KBM-7 (cell line): ENCODE results near the gene UBC.

Experiments
- DNase-seq: peaks from one replicate; pipeline ENCODE4 v3.0.0-alpha.2; 2015
- in situ Hi-C: fragments of 300-500 bp; cut with MboI; formaldehyde crosslinking; loops from 2 replicates; pipeline ENCODE4 v1.14.3; 2020; ENCODE audit warnings: low sequenced_read_pairs, low pct_unique_long_range_greater_than_20kb, mixed read lengths

UBC gene

DNA sequence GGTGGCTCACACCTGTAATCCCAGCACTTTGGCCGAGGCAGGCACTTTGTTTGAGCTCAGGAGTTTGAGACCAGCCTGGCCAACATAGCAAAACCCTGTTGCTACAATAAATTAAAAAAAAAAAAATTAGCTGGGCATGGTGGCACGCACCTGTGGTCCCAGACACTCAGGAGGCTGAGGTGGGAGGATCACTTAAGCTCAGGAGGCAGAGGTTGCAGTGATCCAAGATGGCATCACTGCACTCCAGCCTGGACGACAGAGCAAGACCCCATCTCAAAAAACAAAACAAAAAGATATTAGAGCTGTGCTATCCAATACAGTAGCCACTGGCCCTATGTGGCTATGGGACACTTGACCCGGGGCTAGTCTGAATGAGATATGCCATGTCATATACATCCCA is 43.9 kb downstream of the UBC start:
- in situ Hi-C loops: no loop called here
- DNase-seq: no peak

DNA sequence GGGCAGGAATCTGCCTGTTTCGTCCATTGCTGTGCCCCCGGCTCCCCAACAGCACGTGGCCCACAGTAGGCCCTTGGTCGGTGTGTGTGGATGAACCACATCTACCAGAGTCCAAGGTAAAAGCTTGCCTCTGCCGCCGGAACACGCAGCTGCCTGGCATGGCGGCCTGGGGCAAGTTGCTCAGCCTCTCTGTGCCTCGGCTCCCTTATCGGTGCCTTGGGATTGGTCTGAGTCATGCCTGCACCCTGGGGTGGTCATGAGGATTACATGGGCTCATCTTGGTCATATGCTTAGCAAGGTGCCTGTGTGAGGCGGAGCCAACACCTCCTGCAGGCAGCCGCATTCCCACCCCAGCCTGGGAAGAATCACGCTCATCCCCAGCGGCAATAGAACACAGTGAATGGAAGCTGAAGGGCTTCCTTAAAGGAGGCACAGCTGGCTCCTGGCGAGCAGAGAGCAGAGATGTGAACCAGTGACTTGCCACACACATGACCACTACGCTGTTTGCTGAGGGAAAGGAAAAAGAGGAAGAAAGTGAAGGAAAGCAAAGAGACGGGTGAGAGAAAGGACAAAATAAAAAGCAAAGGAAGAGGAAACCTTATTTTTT is 45.3 kb downstream of the UBC start:
- in situ Hi-C loops: no loop called here
- peak; percentile 96 for DNase-seq

DNA sequence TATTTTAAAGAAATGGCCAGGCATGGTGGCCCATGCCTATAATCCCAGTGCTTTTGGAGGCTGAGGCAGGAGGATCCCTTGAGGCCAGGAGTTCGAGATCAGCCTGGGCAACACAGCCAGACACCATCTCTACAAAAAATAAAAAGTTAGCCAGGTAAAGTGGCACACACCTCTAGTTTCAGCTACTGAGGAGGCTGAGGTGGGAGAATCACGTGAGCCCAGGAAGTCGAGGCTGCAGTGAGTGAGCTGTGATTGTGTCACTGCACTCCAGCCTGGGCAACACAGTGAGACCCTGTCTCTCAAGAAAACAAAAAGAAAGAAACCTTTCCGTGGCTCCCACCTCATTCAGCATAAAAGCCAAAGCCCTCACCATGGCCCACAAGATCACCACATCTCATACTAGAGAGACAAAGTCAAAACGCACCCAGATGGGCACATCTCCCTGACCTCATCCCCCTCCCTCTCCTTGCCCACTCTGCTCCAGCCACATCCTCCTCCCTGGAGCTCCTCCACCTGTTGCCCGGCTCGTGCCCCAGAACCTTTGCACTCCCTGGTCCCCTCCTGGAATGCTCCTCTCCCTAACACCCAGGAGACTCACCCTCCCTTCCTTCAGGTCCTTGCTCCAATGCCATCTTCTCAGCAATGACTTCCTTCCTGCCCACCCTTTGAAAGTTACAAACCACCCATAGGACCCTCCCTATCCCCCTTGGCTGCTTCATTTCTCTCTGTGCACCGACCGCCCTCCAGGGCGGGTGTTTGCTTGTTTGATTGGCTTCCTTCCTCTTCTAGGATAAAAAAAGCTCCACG is 46.0 kb downstream of the UBC start:
- DNase-seq: no peak
- in situ Hi-C loops: no loop called here

DNA sequence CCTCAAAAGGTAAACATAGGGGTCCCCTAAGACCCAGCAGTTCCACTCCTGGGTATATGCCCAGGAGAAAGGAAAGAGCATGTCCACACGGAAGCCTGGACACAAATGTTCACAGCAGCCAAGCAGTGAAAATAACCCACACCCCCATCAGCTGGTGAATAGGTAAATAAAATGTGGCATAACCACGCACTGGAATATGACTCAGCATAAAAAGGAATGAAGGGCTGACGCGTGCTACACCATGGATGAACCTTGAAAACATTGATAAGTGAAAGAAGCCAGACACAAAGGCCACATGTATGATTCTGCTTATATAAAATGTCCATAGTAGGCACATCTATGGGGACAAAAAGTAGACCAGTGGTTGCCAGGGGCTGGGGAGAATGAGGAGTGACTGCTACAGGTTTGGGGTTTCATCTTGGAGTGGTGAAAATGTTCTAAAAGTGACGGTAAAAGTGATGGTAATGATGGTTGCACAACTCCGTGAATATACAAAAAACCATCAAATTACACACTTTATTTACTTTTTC is 47.0 kb downstream of the UBC start:
- in situ Hi-C loops: no loop called here
- DNase-seq: peak; percentile 42

DNA sequence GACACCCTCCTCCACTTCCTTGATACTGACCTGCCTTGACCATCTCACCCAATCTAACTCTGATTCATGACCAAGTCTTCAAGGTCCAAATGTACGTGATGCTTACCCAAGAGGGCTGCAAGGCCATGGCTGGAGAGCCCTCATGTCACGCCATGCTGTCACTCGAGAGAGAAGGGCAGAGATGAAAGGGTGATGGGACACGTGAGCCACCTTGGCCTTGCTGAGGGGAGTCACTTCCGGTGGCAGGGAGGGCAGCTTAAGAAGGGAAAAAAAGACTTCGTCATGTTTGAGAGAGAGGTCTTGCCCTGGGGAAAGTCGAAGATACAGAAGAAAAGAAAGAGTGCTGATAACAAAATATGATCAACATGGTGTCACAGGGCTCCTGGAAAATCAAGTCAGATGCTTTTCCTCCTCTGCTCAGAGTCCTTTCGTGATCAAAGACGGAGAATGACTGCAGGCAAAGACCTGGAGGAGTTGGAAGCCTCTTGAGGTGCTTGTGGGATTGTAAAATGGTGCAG is 47.5 kb downstream of the UBC start:
- peak; percentile 42 for DNase-seq
- in situ Hi-C loops: no loop called here

DNA sequence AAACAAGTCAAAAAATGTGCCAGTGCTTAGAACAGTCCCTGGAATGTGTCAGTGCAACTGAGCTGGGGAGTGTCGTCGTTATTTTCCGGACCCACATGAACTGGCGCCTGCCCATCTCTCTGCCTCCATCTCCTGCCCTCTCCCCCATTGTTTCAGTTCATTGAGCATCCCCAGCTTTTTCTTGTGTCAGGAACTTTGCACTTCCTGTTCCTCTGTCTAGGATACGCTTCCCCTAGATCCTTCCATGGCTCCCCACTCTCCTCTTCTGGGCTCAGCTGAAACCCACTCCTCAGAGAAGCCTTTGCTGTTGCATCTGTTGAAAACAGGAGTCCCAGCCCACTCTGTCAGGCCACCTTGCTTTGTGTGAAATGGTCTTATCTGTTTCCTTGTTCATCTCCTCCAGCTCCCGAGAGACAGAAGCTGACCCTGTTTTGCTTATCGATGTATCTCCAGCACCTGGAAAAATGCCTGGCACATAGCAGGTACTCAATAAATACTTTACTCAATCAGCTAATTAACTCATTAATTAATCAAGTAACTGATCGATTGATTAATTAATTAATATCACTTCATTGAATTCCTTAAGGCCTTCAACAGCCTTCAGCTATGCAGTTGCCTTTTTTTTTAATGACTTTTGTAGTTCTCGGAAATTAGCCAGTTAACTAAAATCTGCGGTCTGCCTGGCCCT is 48.1 kb downstream of the UBC start:
- in situ Hi-C loops: no loop called here
- DNase-seq: no peak

DNA sequence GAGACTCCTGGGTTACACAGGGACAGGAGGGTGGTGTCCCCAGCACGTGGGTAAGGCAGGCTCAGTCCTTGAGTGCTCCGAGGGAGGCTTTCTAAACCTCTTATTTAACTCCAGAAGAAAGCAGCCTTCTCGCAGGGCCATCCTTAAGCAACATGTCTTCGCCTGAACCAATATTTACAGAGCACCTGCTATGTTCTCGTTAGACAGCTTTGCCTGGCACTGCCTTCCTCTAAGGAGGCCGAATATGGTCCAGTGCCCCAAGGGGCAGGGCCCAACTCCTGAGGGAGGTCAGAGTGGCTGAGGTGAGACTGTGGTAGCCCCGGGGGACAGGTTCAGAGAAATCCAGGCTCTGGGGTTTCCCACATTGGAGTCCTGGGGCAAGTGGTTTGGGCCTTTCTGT is 48.7 kb downstream of the UBC start:
- in situ Hi-C loops: no loop called here
- DNase-seq: no peak

DNA sequence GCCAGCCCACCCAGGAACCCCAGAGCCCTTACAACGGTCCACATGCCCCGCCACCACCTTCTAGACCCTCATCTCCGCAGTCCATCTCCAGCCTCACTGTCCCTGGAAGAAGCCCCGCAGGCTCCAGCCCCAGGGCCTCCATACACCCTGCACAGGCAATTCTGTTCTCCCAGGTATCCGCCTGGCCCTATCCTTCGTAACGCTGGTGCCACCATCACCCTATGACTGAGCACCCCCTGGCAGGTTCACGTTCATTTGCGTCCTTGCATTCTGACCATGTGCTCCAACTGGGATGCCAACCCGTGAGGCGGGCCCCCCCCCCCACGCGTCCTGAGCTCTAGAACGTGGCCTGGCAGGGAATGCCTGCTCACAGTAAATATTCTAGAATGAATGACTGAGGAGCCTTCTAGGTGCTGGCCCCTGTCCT is 50.1 kb downstream of the UBC start:
- in situ Hi-C loops: no loop called here

DNA sequence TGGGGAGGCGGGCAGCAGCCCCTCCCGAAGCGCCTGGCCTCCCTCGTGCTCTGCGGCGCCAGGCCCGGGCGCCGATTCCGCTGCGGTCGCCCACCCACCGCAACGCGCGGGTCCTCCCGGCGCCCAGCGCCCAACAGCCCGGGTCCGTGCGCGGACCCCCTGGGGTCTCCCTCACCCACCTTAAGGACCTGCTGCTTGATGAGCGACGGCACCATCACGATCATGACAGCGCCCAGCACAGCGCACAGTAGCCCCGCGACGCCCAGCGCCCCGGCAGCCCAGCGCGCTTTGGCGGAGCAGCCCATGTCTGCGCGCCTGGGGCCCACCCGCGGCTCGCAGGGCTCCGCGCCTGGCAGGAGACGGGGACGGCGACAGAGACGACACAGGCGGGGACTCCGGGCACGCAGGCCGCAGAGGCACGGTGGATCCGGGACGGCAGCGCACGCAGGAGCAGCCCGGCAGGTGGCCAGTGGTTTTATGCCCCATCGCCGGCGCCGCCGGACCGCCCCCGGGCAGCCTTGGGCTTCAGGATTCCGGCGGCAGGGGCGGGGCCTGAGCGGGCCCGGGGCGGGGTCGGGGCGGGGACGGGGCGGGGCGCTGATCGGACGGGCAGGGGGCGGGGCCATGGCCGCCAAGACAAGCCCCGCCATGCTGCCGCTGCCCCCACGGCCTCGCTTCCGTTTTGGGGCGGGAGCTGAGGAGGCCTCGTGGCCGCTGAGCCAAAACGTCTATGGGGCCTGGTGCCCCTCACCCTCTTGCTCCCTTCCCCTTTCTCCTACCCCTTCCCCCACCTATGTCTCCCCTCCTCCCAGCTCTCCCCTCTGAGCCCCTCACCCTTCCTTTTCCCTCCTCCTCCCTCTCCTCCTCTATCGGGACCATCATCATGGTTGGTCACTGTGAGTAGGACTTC is 50.8 kb downstream of the UBC start, which contains the start of gene SCARB1:
SCARB1 (minus strand) TSS at position 449 of the 910 bp plus-strand sequence; CDS start at position 305, 144 bp downstream.
- in situ Hi-C loops: no loop called here
- peak; percentile 84 for DNase-seq

More for the DNA sequence above, 50.1 kb downstream of the UBC start:
- DNase-seq: no peak

DNA sequence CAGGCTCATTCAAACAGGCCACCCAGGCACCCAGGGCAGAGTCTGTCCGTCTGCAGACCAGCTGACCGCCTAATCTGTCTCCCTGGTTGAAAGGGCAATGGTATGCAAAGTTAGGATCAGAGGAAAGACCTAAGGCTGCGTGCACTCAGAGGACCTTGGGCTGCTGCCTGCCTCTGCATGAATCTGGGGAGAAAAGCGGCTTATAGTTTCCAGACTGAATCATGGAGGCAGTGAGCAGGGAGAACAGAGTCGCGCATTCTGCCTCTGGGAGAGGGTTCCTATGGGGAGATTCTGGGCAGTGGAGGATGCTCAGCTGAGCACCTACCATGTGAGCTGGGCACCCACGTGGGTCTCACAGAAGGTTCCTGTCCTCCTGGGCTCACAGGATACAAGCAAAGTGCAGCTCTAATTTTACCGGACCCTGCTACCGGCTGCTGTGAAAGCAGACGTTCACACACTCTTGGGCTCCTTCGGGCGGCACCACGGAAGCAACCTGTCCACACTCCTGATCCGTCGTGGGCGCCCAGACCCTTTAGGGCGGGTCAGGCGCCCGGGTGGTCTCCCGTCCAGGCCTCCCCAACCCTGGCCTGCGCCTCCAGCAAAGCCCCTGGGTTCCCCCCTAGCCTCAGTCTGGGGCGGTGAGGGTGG is 51.6 kb downstream of the UBC start:
- in situ Hi-C loops: no loop called here
- DNase-seq: peak; percentile 41

DNA sequence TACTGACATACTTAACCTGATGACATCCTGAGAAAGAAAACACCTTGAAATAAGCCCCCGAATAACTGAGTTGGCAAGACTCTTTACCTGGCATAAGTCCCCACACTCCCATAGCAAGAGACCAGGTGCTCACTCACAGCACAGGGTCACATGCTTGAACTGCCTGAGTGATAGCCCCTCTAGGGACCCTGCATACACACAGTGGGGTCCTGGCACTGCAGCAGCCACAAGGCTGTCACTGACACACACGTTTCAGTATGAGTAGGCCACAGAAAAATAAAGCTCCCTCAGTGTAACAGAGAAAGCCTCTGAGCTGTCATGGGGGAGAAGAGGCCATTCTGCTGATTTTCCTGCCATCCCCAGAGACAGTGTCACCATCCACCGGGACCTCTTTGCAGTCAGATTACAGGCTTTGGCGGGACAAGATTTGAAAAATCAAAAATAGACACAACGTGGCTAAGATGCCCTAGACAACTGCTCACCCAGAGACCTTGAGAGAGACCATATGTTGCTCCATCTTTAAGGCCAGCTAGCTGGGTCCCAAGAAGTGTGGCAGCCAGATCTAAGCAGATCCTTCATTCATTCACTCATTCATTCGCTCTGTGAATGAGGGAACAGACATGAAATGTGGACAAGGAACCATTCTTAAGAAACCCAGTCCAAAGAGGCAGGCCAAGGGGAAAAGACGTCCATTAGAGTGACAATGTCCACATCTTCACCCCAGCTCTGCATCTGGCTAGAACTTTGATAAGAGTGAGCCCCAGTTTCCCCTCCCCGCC is 52.4 kb downstream of the UBC start:
- in situ Hi-C loops: no loop called here

More for the DNA sequence above, 52.4 kb downstream of the UBC start:
- DNase-seq: no peak
